ENCODE measurements around the gene GABRB1.

DNA sequence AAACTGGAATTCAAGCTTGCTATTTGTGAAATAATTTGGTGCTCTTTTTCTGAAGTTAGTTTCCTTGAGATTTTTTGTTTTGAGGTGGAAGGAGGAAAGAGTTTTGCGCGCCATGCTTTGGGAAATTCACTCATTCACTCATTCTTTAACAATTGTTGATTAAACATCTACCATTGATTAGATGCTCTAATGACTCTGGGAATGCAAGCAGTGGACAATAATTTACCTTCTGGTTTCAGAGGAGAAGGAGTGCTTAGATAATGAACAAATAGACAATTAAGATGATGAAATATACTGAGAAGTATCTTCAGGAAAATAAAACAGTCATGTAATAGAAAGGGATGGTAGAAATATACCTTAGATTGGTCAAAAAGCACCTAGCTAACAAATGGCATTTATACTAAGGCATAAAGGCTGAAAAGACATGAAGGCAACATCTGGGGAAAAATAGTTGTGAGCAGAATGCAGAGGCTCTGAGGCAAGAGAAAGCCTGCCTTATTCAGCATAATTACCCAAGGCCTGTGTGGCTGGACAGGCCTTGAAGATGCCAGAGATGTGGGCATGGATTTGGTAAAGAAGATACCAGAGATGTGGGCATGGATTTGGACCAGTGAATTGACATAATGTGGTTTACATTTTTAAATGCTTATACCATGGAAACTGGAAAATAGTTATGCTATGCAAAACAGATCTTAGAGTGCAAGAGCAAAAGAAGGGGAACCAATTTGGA lies 434.9 kb downstream of the GABRB1 start:
- TF ChIP-seq BACH2 (CRISPR knock-in tag; IDR thresholded peaks at IDR 0.05; ENCODE audit: borderline replicate concordance) = no peak
- TF ChIP-seq RARB (CRISPR knock-in tag; IDR thresholded peaks at IDR 0.05) = no peak
- TF ChIP-seq, protein P1, sequence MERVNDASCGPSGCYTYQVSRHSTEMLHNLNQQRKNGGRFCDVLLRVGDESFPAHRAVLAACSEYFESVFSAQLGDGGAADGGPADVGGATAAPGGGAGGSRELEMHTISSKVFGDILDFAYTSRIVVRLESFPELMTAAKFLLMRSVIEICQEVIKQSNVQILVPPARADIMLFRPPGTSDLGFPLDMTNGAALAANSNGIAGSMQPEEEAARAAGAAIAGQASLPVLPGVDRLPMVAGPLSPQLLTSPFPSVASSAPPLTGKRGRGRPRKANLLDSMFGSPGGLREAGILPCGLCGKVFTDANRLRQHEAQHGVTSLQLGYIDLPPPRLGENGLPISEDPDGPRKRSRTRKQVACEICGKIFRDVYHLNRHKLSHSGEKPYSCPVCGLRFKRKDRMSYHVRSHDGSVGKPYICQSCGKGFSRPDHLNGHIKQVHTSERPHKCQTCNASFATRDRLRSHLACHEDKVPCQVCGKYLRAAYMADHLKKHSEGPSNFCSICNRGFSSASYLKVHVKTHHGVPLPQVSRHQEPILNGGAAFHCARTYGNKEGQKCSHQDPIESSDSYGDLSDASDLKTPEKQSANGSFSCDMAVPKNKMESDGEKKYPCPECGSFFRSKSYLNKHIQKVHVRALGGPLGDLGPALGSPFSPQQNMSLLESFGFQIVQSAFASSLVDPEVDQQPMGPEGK (CRISPR knock-in tag; IDR thresholded peaks at IDR 0.05; ENCODE audit: borderline replicate concordance) = no peak
- TF ChIP-seq GLIS3 (CRISPR knock-in tag; IDR thresholded peaks at IDR 0.05) = no peak
- TF ChIP-seq ZFP3 (CRISPR knock-in tag; IDR thresholded peaks at IDR 0.05) = no peak
- TF ChIP-seq, protein P2, sequence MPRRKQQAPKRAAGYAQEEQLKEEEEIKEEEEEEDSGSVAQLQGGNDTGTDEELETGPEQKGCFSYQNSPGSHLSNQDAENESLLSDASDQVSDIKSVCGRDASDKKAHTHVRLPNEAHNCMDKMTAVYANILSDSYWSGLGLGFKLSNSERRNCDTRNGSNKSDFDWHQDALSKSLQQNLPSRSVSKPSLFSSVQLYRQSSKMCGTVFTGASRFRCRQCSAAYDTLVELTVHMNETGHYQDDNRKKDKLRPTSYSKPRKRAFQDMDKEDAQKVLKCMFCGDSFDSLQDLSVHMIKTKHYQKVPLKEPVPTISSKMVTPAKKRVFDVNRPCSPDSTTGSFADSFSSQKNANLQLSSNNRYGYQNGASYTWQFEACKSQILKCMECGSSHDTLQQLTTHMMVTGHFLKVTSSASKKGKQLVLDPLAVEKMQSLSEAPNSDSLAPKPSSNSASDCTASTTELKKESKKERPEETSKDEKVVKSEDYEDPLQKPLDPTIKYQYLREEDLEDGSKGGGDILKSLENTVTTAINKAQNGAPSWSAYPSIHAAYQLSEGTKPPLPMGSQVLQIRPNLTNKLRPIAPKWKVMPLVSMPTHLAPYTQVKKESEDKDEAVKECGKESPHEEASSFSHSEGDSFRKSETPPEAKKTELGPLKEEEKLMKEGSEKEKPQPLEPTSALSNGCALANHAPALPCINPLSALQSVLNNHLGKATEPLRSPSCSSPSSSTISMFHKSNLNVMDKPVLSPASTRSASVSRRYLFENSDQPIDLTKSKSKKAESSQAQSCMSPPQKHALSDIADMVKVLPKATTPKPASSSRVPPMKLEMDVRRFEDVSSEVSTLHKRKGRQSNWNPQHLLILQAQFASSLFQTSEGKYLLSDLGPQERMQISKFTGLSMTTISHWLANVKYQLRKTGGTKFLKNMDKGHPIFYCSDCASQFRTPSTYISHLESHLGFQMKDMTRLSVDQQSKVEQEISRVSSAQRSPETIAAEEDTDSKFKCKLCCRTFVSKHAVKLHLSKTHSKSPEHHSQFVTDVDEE (CRISPR knock-in tag; IDR thresholded peaks at IDR 0.05) = no peak
- TF ChIP-seq ISL1 (CRISPR knock-in tag; IDR thresholded peaks at IDR 0.05) = no peak
- TF ChIP-seq, protein P3, sequence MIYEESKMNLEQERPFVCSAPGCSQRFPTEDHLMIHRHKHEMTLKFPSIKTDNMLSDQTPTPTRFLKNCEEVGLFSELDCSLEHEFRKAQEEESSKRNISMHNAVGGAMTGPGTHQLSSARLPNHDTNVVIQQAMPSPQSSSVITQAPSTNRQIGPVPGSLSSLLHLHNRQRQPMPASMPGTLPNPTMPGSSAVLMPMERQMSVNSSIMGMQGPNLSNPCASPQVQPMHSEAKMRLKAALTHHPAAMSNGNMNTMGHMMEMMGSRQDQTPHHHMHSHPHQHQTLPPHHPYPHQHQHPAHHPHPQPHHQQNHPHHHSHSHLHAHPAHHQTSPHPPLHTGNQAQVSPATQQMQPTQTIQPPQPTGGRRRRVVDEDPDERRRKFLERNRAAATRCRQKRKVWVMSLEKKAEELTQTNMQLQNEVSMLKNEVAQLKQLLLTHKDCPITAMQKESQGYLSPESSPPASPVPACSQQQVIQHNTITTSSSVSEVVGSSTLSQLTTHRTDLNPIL (CRISPR knock-in tag; IDR thresholded peaks at IDR 0.05; ENCODE audit: low read depth) = no peak
- TF ChIP-seq ESRRG (CRISPR knock-in tag; IDR thresholded peaks at IDR 0.05) = no peak
- no peak for TF ChIP-seq ZFP30 (CRISPR knock-in tag; IDR thresholded peaks at IDR 0.05)
- no peak for TF ChIP-seq ARNTL (CRISPR knock-in tag; IDR thresholded peaks at IDR 0.05; ENCODE audit: borderline replicate concordance, low read depth)

Data from SK-N-SH treated with all-trans-retinoic acid at 6 μM for 48 hours (cell line).